GM19455 (cell line): ENCODE measurements around the gene NMB.
A peak's percentile ranks its signal among the peaks of the same experiment; 100 is the strongest.
"Not testable (repeated sequence)": the region's sequence is repeated elsewhere in the genome, so short reads cannot be mapped to it uniquely, and the experiment has no call there.

Experiments
- ATAC-seq: cut with Tn5 transposase; IDR thresholded peaks from one replicate; pipeline ENCODE4 v1.9.1; 2021; ENCODE audit not compliant: unreplicated experiment

The NMB gene

GRCh38 chr15:84656972-84657371, 1.0 kb downstream of the NMB start:
- ATAC-seq = no peak

- ATAC-seq = no peak
These were observed 3.1 kb downstream of the NMB start for GRCh38 chr15:84654689-84655453.

GRCh38 chr15:84653910-84654688, 3.9 kb downstream of the NMB start, which contains the start of gene WDR73:
Gene WDR73, minus strand, starts transcription at chr15:84654283. Its CDS starts 9 bp downstream, at chr15:84654274.
- ATAC-seq = peak; percentile 80

GRCh38 chr15:84653584-84653909, 4.5 kb downstream of the NMB start:
- no peak for ATAC-seq

GRCh38 chr15:84649706-84650105, 8.3 kb downstream of the NMB start:
- no peak for ATAC-seq

GRCh38 chr15:84648539-84648938, 9.5 kb downstream of the NMB start:
- ATAC-seq = no peak

GRCh38 chr15:84647726-84648125, 10.3 kb downstream of the NMB start:
- no peak for ATAC-seq

- ATAC-seq = no peak
These were observed 12.0 kb downstream of the NMB start for GRCh38 chr15:84645997-84646396.

- ATAC-seq = no peak
These were observed 12.5 kb downstream of the NMB start for GRCh38 chr15:84645496-84645895.

- ATAC-seq = no peak
These were observed 14.2 kb downstream of the NMB start for GRCh38 chr15:84643838-84644237.

- ATAC-seq = not testable (repeated sequence)
These were observed 15.4 kb downstream of the NMB start for GRCh38 chr15:84642640-84643039.

- not testable (repeated sequence) for ATAC-seq
These were observed 16.1 kb downstream of the NMB start for GRCh38 chr15:84641871-84642270.

- no peak for ATAC-seq
These were observed 19.9 kb downstream of the NMB start for GRCh38 chr15:84638103-84638502.

GRCh38 chr15:84634228-84634837, 23.7 kb downstream of the NMB start:
- no peak for ATAC-seq

- peak; percentile 45 for ATAC-seq
These were observed 24.4 kb downstream of the NMB start for GRCh38 chr15:84633311-84634227.

- ATAC-seq = no peak
These were observed 26.2 kb downstream of the NMB start for GRCh38 chr15:84631706-84632272.

GRCh38 chr15:84629033-84629432, 29.0 kb downstream of the NMB start:
- no peak for ATAC-seq

- ATAC-seq = no peak
These were observed 32.9 kb downstream of the NMB start for GRCh38 chr15:84625123-84625522.

- ATAC-seq = no peak
These were observed 33.6 kb downstream of the NMB start for GRCh38 chr15:84624359-84624758.

GRCh38 chr15:84621358-84621979, 36.5 kb downstream of the NMB start:
- no peak for ATAC-seq
